DMS53 treated with DMSO at 0.1 percent for 48 hours (cell line): ENCODE results near the gene PACS2.
"Not testable (repeated sequence)": the region's sequence is repeated elsewhere in the genome, so short reads cannot be mapped to it uniquely, and the experiment has no call there.

Experiments
- DNase-seq: peaks from one replicate; lab custom pipeline; 2025; ENCODE audit not compliant: unreplicated experiment; lab: John Stamatoyannopoulos, UW

Gene PACS2

GRCh38 chr14:105330491-105330895, 15.9 kb downstream of the PACS2 start:
- no peak for DNase-seq

- DNase-seq: no peak
Observed at GRCh38 chr14:105331575-105332349, 17.2 kb downstream of the PACS2 start.

GRCh38 chr14:105332350-105332874, 17.9 kb downstream of the PACS2 start:
- DNase-seq: no peak

DNA sequence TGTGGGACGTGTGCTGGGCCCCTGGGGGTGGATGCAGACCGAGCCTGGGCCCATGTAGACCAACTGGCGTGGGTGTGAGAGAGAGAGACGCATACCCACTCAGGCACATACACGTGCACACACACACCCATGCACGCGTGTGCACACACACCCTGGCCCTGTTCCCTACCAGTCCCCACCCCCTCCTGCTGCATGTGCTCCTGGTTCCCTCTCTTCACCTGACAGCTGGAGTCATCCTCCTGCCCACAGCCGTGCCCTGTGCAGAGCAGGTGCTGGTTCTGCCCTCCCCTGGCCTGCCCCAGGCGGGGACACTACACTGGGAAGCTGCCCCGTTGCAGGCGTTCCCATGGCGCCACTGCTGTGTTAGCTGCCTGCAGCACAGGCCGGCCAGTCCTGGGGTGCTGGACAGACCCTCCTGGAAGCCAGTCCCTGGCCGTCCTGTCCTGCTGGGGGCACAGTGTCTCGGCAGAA, 18.5 kb downstream of the PACS2 start:
- DNase-seq: no peak

DNA sequence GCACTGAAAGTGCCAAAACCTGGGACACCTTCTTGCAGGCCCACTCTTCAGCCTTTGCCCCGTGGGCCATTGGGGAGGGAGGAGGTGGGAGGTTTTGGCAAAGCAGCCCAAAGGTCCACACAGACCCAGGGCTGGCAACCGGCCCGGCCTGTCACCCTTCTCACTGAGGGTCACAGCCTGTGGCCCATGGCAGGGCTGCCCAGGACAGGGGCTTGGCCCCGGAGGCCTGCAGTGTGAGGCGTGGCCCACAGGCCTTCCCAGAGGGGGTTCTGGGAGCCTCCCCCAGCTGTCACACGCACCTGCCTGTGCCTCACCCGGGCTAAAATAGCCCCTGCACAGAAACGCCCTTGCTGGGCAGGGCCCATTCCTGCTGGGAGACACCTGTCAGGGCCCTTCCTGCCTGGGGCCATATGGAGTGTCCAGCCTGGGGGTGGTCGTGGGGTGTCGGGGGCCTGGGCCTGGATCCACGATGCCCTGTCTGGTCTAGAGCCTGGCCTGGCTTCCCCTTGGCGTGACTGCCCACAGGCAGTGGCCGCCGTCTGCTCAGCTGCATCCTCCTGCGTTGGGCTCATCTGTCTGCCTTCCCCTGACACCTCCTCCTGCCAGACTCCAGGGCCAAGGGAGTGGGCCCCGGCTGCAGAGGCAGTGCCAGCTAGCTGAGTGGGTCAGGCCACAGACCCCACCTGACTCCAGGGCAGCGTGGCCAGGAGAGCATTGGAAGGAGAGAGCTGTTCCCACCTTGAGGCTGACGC, 19.2 kb downstream of the PACS2 start:
- no peak for DNase-seq

DNA sequence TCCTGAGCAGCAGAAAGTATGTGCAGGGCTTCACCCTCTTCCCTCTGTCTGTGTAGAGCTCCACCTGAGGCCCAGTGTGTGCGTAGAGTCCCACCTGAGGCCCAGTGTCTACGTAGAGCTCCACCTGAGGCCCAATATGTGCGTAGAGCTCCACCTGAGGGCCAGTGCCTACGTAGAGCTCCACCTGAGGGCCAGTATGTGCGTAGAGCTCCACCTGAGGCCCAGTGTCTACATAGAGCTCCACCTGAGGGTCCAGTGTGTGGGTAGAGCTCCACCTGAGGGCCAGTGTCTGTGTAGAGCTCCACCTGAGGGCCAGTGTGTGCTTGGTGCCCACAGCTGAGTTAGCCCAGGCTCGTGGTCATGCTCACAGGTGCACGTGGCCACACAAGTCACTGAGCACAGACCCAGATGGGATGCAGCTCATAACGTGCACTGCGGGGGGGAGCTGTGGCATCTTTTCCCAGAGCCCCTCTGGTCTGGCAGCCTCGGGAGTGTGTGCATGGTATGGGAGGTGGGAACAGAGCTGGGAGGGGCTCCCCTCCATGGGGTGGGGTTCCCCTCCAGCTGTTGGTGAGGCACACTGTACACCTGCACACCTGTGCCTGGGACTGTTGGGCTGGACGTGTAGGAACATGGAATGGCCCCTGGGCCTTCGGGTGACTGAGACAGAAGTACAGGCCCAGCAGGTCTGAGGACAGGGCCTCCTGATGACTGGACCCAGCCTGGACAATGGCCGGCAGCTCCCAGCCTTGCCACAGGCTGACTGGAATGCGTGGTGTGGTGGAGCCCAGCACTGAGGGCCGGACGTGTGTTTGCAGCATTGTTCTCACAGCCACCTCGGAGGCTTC, 20.1 kb downstream of the PACS2 start:
- DNase-seq: no peak

DNA sequence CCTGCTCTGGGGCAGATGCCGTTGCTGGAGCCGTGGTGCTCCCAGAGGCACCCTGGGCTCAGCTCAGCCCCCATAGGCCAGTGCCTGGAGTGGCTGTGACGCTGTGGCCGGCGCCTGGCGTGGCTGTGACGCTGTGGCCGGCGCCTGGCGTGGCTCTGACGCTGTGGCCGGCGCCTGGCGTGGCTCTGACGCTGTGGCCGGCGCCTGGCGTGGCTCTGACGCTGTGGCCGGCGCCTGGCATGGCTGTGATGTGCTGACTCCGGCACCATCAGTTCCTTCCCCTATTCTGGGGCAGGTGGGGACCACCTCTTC, 20.6 kb downstream of the PACS2 start:
- not testable (repeated sequence) for DNase-seq

DNA sequence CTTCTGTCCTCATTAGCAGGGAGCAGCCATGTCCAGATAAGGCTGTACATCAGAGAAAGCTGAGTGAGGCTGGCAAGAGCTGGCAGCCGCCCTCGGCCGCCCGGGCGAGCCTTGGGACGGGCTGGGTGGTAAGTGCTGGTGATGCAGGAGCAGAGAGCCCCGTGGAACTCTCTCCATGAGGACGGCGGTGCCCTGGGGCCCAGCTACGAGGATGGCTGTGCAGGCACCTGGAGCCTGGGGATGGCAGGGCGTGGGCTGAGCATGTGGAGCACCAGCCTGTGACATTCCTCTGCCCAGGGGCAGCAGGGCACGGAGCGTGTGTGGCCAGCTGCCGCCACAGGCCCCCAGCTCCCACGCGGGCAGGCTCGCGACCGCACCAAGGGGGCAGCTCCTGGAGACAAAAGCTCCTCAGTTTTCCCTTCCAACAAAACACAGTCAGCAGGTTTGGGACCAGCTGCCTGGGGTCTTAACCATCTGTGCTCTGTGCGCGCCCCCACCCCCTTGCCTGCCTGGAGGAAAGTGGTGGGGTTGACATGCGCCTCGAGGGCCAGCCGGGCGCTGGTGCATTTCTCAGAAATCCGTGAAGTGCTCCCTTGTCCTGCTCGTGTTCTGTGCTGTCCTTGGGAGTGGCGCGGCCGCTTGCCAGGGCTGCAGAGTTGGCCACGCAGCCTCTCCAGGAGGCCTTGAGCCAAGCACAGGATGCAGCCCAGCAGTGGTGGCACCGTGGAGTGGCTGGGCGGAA, 21.4 kb downstream of the PACS2 start:
- DNase-seq: no peak

GRCh38 chr14:105336477-105337287, 22.1 kb downstream of the PACS2 start:
- DNase-seq: no peak

DNA sequence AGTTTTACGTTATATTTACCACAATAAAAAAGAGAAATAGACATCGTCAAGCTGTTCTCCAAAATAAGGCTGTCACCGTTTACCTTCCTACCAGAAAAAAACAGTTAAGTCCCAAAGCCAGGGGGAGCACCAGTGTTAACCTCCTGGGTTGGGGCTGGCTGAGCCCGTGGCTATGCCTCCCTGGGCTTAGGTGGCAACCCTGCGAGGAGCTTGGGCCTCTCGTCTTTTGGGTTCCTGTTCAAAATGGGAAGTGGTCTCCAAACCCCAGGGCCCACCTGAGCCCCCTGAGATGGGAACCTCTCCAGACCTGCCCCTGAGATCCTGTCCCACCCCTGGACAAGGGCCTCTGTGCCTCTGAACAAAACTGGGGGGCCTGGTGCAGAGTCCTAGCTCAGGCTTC, 22.9 kb downstream of the PACS2 start:
- no peak for DNase-seq

DNA sequence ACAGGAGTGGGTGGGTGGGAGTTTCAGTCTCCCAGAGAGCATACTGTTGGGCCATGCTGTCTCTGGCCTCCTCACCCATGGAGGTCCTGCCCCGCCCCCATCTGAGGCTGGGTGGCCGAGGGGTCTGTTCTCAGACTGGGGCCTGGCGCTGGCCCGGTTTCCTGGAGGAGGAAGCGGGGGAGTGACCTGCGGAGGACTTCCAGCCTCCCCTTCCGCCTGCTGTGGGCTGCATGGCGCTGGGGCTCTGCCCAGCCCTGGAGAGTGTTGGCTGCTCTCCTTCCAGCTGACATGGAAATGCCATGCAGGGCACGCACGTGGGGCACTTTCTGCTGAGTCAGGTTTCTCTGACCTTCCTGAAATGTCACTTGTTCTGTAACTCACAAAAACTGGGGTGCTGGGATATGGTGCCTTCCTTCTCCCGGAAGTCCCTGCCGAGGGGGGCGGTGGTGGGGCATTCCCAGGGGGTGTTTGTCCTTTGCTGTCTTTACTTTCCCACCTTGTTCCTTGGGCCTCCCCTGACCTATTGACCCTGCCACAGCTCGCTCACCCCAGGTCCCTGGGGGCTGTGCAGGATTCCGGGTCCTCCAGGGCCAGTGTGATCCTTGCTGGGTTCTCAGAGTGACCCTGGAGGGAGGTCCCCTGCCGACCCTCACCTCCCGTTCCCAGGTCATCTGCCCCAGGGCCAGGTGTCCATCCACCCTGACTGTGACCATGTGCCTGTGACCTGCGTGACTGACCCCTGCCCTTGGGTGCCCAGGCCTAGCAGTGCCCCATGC, 23.6 kb downstream of the PACS2 start:
- no peak for DNase-seq

GRCh38 chr14:105340821-105341733, 26.5 kb downstream of the PACS2 start:
- DNase-seq: no peak

DNA sequence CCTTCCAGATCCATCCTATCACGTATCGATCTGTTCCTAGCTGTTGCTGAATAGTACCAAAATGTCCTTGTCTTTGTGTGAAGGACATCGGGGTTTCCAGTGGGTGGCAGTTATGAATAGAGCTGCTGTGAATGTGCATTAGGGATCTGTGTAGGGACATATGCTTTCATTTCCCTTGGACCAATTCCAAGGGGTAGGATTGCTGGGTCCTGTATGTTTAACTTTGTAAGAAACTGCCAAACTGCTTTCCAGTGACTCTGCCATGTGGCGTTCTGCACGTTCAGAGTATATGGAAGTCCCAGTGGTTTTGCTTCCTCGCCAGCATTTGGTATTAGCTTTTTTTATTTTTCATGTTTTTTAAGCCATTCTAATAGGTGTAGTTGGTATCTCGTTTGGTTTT, 28.6 kb downstream of the PACS2 start:
- DNase-seq: no peak

GRCh38 chr14:105346200-105346533, 31.6 kb downstream of the PACS2 start:
- DNase-seq: no peak

- no peak for DNase-seq
Observed at GRCh38 chr14:105346876-105347586, 32.5 kb downstream of the PACS2 start.

DNA sequence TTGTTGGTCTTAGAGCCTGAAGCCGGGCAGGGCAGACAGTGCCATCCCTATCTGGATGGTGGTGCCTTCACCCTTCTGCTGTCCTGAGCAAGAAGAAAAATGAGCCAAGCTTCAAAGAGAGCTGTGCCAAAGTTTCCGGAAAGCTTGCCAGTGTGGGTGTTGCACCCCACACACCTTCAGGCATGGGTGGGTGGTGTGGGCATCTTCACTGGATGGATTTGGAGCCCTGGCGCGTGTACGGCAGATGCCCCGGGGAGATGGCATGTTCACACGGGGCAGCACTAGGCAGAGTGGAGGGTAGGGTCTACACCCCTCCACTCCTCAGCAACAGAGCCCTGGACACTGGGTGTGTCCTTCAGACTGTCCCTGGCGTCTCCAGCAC, 33.0 kb downstream of the PACS2 start:
- DNase-seq: no peak

- DNase-seq: no peak
Observed at GRCh38 chr14:105348169-105348944, 33.8 kb downstream of the PACS2 start.
